Lower leg skin (tissue), 4 donors: ENCODE results near the gene FARS2. TPM values are rescaled to one million over a fixed set of nuclear protein-coding genes. Genes with fewer than 3 reads are reported as not detected.

Experiments used
- DNase-seq, 2 donors: peaks; one replicate each; pipeline ENCODE4 v3.0.0-alpha.2; 2019; ENCODE audit warnings: low spot score in 2 of 2
- H3K4me3 ChIP-seq: fragments of 200-600 bp; sonication (generic); 2 replicates; pipeline ENCODE4 v1.5.1; 2017; ENCODE audit warnings: mild to moderate bottlenecking, low read depth; ENCODE audit not compliant: poor library complexity, severe bottlenecking
- CTCF ChIP-seq, 3 donors: fragments of 450-650 bp; IDR thresholded peaks; one replicate each; pipeline ENCODE4 v1.5.1; 2016; ENCODE audit warnings: antibody characterized with exemption in 3 of 3, mild to moderate bottlenecking in 3 of 3, moderate library complexity in 2 of 3
- POLR2A ChIP-seq, 2 donors: fragments of 450-650 bp; IDR thresholded peaks; one replicate each; pipeline ENCODE4 v1.6.1; 2016 to 2017; ENCODE audit warnings: antibody characterized with exemption in 2 of 2, mild to moderate bottlenecking in 1 of 2, moderate library complexity in 1 of 2
- WGBS, 2 donors: methylation state at CpG; one replicate each; pipeline ENCODE4 v1.1.5; 2018; 5-methylcytosine and 5-hydroxymethylcytosine counted together
- intact Hi-C: fragments of 100-400 bp; cut with DNase I; formaldehyde crosslinking; loops from one replicate; pipeline ENCODE4 v1.15.0; 2023; ENCODE audit warnings: low total_unique reads
- total RNA-seq, 4 donors: library from RNA; depleted of rRNA; stranded (reverse); fragments of >200 nt; gene quantifications; one replicate each; pipeline ENCODE4 v1.1.0, GENCODE V29; 2016

Gene FARS2
- total RNA-seq, 4 donors from 2014 or later = 7.0 to 14.7 (median 11.1) TPM

DNA sequence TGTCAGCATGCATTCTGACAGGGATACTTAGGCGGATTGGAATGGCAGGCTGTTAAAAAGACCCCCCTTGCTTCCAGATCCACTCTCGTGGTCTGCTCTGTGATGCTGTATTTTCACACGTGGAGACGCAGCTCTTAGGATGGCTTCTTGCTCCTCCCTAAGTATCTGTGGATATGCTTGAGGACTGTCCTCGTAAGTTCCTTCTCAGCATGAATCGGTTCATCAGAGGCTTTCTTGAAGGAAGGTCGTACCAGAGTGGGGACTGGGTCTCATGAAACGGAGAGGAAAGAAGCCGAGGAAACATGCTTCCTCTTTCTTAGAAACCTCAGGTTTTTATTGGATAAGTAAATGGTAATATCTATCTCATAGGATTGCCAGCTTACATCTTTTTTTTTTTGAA is 220.4 kb downstream of the FARS2 start:
- intact Hi-C loops = no loop called here
- no peak for TF ChIP-seq CTCF (IDR thresholded peaks at IDR 0.05)
- TF ChIP-seq POLR2A (IDR thresholded peaks at IDR 0.05) = no peak
- WGBS, 2 donors = 88 to 91% methylated on average over 9 of the region's 9 CpGs
- H3K4me3 ChIP-seq = no peak overlapping the region
- DNase-seq = no peak

DNA sequence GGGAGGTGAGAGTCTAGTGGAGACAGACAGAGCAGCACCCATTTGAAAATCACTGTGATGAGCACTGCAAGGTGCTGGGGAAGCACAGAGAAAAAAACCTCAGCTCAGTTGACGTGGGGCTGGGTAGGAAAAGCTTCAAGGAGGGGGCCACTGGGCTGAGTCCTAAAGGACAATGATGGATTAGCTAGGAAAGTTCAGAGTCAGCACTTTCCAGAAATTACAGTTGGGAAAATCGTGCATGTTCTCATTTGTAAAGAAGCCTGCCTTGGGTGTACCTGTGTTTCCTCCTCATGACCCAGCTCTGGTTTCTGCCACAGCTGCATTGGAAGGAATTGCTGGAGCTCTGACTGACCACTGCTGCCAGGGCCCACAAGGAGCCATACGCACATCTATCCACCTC is 221.3 kb downstream of the FARS2 start:
- no peak for TF ChIP-seq CTCF (IDR thresholded peaks at IDR 0.05)
- no peak for TF ChIP-seq POLR2A (IDR thresholded peaks at IDR 0.05)
- no peak overlapping the region for H3K4me3 ChIP-seq
- 92 to 100% methylated on average over 3 of the region's 3 CpGs for whole genome bisulfite sequencing, 2 donors
- intact Hi-C loops = no loop called here
- no peak for DNase-seq

DNA sequence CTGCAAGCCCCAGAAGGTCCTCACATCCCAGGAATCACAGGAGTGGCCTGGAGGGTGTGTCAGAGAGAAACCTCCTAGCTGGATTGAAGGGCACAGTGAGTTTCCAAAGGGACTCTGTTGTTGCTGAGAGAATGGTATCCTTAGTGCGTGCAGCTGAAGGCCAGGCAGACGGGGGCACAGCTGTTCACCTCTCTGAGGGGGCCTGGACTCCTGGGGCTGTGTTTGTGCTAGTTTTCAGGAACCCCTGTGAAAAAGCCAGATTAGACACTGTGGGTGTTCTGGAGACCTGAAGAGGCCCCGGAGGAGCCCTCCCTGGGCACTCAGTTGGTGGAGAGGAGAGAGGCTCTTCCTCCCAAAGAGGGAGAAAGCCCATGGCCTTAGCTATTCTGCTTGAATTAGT is 223.4 kb downstream of the FARS2 start:
- no peak for DNase-seq
- intact Hi-C loops = no loop called here
- TF ChIP-seq CTCF (IDR thresholded peaks at IDR 0.05) (no peak), POLR2A (IDR thresholded peaks at IDR 0.05) (no peak)
- H3K4me3 ChIP-seq = no peak overlapping the region
- 95 to 100% methylated on average over 2 to 3 of the region's 3 CpGs for WGBS, 2 donors

DNA sequence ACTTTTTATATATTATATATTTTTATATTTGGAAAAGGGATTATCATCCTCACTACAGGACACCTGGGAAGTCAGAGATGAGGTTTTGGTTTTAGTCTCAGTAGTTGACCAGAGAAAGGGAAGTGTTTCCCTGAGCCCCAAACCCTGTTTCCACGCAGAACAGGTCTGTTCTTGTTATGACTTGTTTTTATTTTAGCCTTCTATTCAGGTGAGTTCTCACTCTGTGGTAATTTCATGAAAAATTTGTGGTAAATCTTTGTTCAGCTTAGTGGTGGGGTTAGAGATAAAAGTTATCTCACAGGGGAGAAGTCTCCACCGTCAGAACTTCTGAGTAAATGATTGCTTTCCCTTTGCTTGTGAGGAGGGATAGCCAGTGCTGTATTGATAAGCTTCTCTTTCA is 224.9 kb downstream of the FARS2 start:
- no peak for DNase-seq
- intact Hi-C loops = no loop called here
- TF ChIP-seq CTCF (IDR thresholded peaks at IDR 0.05) (no peak), POLR2A (IDR thresholded peaks at IDR 0.05) (no peak)
- WGBS, 2 donors = 83 to 84% methylated on average over 2 of the region's 2 CpGs
- H3K4me3 ChIP-seq = no peak overlapping the region

GRCh38 chr6:5490501-5491069 is 229.3 kb downstream of the FARS2 start:
- DNase-seq = no peak
- H3K4me3 ChIP-seq = no peak overlapping the region
- 81 to 82% methylated on average over 1 of the region's 1 CpG for WGBS, 2 donors
- intact Hi-C loops = no loop called here
- TF ChIP-seq POLR2A (IDR thresholded peaks at IDR 0.05) (no peak), CTCF (IDR thresholded peaks at IDR 0.05) (no peak)

- intact Hi-C loops = no loop called here
- WGBS, 2 donors = 90 to 92% methylated on average over 2 of the region's 2 CpGs
- no peak for TF ChIP-seq CTCF (IDR thresholded peaks at IDR 0.05)
- no peak for TF ChIP-seq POLR2A (IDR thresholded peaks at IDR 0.05)
- no peak overlapping the region for H3K4me3 ChIP-seq
- no peak for DNase-seq
These were observed 231.0 kb downstream of the FARS2 start for GRCh38 chr6:5492356-5492755.
